Astrocyte (in vitro differentiated cells and primary cell): ENCODE data around the gene MIDN. TPM values are rescaled to one million over a fixed set of nuclear protein-coding genes. Genes with fewer than 3 reads are reported as not detected.

Experiments
- DNase-seq: peaks from one replicate; pipeline ENCODE4 v3.0.0-alpha.2; 2010; ENCODE audit warnings: low read depth
- FAIRE-seq: peaks from 2 replicates; lab custom pipeline; 2011; peaks lifted over from hg19 to GRCh38; lab: Jason Lieb, UNC
- H2AFZ ChIP-seq: 2 replicates; pipeline ENCODE4 v1.6.0; 2012; ENCODE audit warnings: low read depth, low read length, inconsistent platforms
- H3K27ac ChIP-seq: 2 replicates; pipeline ENCODE4 v1.5.1; 2011; ENCODE audit warnings: low read depth, low read length, inconsistent platforms
- H3K27me3 ChIP-seq: 2 replicates; pipeline ENCODE4 v1.6.0; 2011; ENCODE audit warnings: low read length, inconsistent platforms; ENCODE audit not compliant: insufficient read depth
- H3K36me3 ChIP-seq: 2 replicates; pipeline ENCODE4 v1.5.1; 2011; ENCODE audit warnings: low read length, inconsistent platforms; ENCODE audit not compliant: insufficient read depth
- H3K4me1 ChIP-seq: 2 replicates; pipeline ENCODE4 v1.5.1; 2011; ENCODE audit warnings: low read length, inconsistent platforms; ENCODE audit not compliant: insufficient read depth
- H3K4me2 ChIP-seq: 2 replicates; pipeline ENCODE4 v1.6.0; 2012; ENCODE audit warnings: low read length, inconsistent platforms
- H3K4me3 ChIP-seq: 2 replicates; pipeline ENCODE4 v1.5.1; 2011; ENCODE audit warnings: low read depth, mild to moderate bottlenecking, low read length, inconsistent platforms; ENCODE audit not compliant: insufficient read depth
- H3K79me2 ChIP-seq: 2 replicates; pipeline ENCODE4 v1.6.0; 2012; ENCODE audit warnings: mild to moderate bottlenecking, low read length, inconsistent platforms; ENCODE audit not compliant: insufficient read depth
- H3K9ac ChIP-seq: 2 replicates; pipeline ENCODE4 v1.6.0; 2012; ENCODE audit warnings: mild to moderate bottlenecking, low read length, inconsistent platforms
- H3K9me3 ChIP-seq: 2 replicates; pipeline ENCODE4 v1.5.1; 2012; ENCODE audit warnings: low read depth, mild to moderate bottlenecking, low read length, inconsistent platforms; ENCODE audit not compliant: insufficient read depth
- H4K20me1 ChIP-seq: 2 replicates; pipeline ENCODE4 v1.6.0; 2012; ENCODE audit warnings: low read length, inconsistent platforms; ENCODE audit not compliant: insufficient read depth
- H3K27ac Mint-ChIP-seq: one replicate; pipeline ENCODE4 v1.8.0; 2021; ENCODE audit warnings: mild to moderate bottlenecking, mixed read lengths; ENCODE audit not compliant: unreplicated experiment
- H3K27me3 Mint-ChIP-seq: one replicate; pipeline ENCODE4 v1.8.0; 2021; ENCODE audit warnings: low read depth, mixed read lengths; ENCODE audit not compliant: unreplicated experiment
- H3K36me3 Mint-ChIP-seq: one replicate; pipeline ENCODE4 v1.8.0; 2021; ENCODE audit warnings: low read depth, mixed read lengths; ENCODE audit not compliant: unreplicated experiment
- H3K4me1 Mint-ChIP-seq: one replicate; pipeline ENCODE4 v1.8.0; 2021; ENCODE audit warnings: low read depth, mixed read lengths; ENCODE audit not compliant: unreplicated experiment
- H3K4me3 Mint-ChIP-seq: one replicate; pipeline ENCODE4 v1.8.0; 2021; ENCODE audit warnings: mild to moderate bottlenecking, moderate library complexity, mixed read lengths; ENCODE audit not compliant: unreplicated experiment
- H3K9me3 Mint-ChIP-seq: one replicate; pipeline ENCODE4 v1.8.0; 2021; ENCODE audit warnings: mild to moderate bottlenecking, mixed read lengths; ENCODE audit not compliant: unreplicated experiment
- EZH2 ChIP-seq: IDR thresholded peaks from 2 replicates; pipeline ENCODE4 v1.6.1; 2012; ENCODE audit warnings: mild to moderate bottlenecking, low read length, inconsistent platforms; ENCODE audit not compliant: insufficient read depth
- total RNA-seq: library from RNA; stranded (reverse); gene quantifications from 2 replicates; pipeline ENCODE4 v1.2.1, GENCODE V29; 2021
- TF ChIP-seq, protein P1 (sequence below): IDR thresholded peaks from 2 replicates; pipeline ENCODE4 v1.5.1; 2011; ENCODE audit warnings: low read depth, mild to moderate bottlenecking, inconsistent platforms, low read length, moderate library complexity; ENCODE audit not compliant: insufficient read depth

The MIDN gene
- total RNA-seq, 1 donor from 2014 or later, result 141 TPM

DNA sequence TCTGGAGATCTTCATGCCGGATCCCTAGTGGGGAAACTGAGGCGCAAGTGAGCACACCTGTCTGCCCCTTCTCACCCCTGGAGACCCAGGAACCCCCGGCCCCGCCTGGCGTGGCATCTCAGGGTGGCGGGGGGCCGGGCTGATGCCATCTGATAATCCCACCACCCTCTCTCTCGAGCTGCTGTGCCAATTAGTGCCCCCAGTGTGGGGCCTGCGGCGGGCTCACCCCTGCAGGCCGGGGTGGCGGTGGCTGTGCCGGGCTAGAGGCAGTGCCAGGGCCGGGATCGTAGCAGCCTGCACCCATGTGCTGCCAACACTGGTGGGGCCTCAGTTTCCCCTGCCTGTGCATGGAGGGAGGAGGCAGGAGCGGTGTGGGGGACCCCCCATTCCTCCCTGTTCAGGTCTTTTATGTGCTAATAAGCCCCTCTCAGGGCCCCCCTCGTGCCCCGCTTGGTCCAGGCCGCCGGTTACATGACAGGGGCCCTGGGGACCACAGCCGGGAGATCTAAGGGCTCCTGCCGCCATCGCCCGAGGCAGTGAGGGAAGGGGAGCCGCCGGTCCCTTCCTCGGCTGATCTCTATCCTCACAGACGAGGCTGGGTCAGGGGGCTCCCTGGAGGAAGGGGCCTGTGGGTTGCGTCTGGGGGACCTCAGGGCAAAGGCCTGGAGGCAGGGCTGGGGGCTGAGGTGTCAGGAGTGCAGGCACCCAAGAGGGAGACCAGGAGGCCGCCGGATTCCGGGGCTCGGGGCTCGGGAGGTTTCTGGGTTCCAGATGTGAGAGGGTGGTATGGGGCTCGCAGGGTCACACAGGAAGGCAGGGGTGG is 45.6 kb downstream of the MIDN start:
- Histone ChIP-seq H3K4me3 (no peak overlapping the region), H3K4me1 (no peaks in the 10 kb centered on the region), H3K27me3 (no peaks in the 10 kb centered on the region), H4K20me1 (peaks cover 6% of the 10 kb centered on the region), H3K9ac (no peak overlapping the region), H3K79me2 (no peaks in the 10 kb centered on the region), H3K9me3 (no peaks in the 10 kb centered on the region), H3K36me3 (no peaks in the 10 kb centered on the region), H3K4me2 (no peak overlapping the region), H2AFZ (no peak overlapping the region), H3K27ac (no peak overlapping the region)
- peaks cover 6% of the 10 kb centered on the region for H3K27me3 Mint-ChIP-seq
- no peaks in the 10 kb centered on the region for H3K36me3 Mint-ChIP-seq
- FAIRE-seq (no peak), DNase-seq (no peak)
- H3K4me3 Mint-ChIP-seq, result no peak overlapping the region
- H3K27ac Mint-ChIP-seq, result no peak overlapping the region
- no peaks in the 10 kb centered on the region for H3K4me1 Mint-ChIP-seq
- no peaks in the 10 kb centered on the region for H3K9me3 Mint-ChIP-seq
- no peak for TF ChIP-seq EZH2
- TF ChIP-seq, protein P1, sequence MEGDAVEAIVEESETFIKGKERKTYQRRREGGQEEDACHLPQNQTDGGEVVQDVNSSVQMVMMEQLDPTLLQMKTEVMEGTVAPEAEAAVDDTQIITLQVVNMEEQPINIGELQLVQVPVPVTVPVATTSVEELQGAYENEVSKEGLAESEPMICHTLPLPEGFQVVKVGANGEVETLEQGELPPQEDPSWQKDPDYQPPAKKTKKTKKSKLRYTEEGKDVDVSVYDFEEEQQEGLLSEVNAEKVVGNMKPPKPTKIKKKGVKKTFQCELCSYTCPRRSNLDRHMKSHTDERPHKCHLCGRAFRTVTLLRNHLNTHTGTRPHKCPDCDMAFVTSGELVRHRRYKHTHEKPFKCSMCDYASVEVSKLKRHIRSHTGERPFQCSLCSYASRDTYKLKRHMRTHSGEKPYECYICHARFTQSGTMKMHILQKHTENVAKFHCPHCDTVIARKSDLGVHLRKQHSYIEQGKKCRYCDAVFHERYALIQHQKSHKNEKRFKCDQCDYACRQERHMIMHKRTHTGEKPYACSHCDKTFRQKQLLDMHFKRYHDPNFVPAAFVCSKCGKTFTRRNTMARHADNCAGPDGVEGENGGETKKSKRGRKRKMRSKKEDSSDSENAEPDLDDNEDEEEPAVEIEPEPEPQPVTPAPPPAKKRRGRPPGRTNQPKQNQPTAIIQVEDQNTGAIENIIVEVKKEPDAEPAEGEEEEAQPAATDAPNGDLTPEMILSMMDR, result no peak

DNA sequence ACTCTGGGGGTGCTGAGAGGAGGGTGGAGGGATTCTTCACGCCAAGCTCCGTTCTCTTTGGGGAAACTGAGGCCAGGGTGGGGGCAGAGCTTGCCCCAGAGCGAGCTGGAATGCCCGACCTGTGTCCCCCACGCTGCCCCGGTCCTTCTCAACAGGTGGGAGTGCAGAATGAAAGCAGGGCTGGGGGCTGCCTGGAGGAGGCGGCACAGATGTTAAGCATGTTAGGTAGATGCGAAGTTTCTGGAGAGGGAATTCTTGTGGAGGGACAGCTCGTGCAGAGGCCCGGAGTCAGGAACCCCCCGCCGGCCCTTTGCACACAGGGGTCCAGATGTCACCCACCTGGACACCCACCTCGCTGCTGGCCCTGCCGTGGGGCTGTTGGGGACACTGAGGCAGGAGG is 46.3 kb downstream of the MIDN start:
- peaks cover 6% of the 10 kb centered on the region for H3K27me3 Mint-ChIP-seq
- H3K9ac ChIP-seq, result no peak overlapping the region
- no peak overlapping the region for H3K27ac ChIP-seq
- H3K27ac Mint-ChIP-seq, result no peak overlapping the region
- H3K36me3 Mint-ChIP-seq, result no peaks in the 10 kb centered on the region
- H3K4me1 Mint-ChIP-seq, result no peaks in the 10 kb centered on the region
- H3K4me2 ChIP-seq, result no peak overlapping the region
- no peak overlapping the region for H2AFZ ChIP-seq
- DNase-seq (no peak), FAIRE-seq (no peak)
- TF ChIP-seq, protein P1, result no peak
- H3K79me2 ChIP-seq, result no peaks in the 10 kb centered on the region
- no peaks in the 10 kb centered on the region for H3K27me3 ChIP-seq
- H4K20me1 ChIP-seq, result peaks cover 6% of the 10 kb centered on the region
- H3K9me3 Mint-ChIP-seq, result no peaks in the 10 kb centered on the region
- no peak overlapping the region for H3K4me3 ChIP-seq
- no peaks in the 10 kb centered on the region for H3K4me1 ChIP-seq
- H3K36me3 ChIP-seq, result no peaks in the 10 kb centered on the region
- H3K4me3 Mint-ChIP-seq, result no peak overlapping the region
- H3K9me3 ChIP-seq, result no peaks in the 10 kb centered on the region
